Breast epithelium (tissue), 3 donors: ENCODE results near the gene CTNNA2.

Experiments used
- CTCF ChIP-seq, 3 donors: fragments of 450-650 bp; IDR thresholded peaks; one replicate each; pipeline ENCODE4 v1.5.1; 2016 to 2017; ENCODE audit warnings: antibody characterized with exemption in 3 of 3, mild to moderate bottlenecking in 3 of 3, moderate library complexity in 3 of 3
- POLR2A ChIP-seq: fragments of 450-650 bp; IDR thresholded peaks from one replicate; pipeline ENCODE4 v1.6.1; 2016; ENCODE audit warnings: antibody characterized with exemption, mild to moderate bottlenecking, moderate library complexity

GRCh38 chr2:79622508-79622907, 109.7 kb downstream of the CTNNA2 start:
- no peak for TF ChIP-seq CTCF (IDR thresholded peaks at IDR 0.05)
- no peak for TF ChIP-seq POLR2A
